ENCODE results near the gene CDKN1C. TPM values are rescaled to one million over a fixed set of nuclear protein-coding genes. Genes with fewer than 3 reads are reported as not detected.

CDKN1C gene
- polyA plus RNA-seq, 3 donors = 121 to 168 (median 144) TPM

DNA sequence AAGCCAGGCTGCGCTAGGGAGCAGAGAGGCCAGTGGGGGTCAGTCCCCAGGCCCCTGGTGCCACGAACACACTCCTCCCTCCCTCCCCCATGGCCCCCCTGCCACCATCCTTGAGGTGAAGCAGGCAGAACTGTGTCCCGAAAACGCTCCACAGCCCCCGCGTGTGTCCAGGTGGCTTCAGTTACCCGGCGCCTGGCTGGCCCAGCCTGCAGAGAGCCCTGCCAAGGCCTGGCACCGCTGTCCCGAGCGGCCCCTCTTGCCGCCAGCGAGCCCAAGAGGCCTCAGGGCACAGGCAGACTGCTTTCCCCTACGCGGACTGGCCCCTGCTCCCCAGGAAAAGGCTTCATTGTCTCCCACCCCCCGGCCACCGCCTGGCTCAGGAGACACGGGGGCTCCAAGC lies 27.7 kb downstream of the CDKN1C start:
- DNase-seq = no peak

DNA sequence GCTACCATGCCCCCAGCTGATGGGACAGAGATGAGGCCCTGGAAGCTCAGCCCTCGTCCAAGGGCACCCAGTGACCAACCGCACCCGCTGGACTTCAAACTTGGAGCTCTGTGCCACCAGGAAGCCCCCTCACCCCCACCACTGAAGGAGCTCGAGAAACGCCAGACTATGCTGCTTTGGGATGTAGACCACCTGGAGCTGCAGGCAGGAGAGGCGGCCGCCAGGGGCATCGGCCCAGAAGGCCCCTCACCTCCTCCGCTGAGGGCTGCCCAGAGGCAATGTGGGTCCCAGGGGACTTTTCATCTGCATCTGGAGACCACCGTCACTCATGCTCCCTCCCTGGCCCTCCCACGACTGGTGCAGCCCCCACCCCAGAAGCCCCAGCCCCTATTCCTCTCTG lies 28.3 kb downstream of the CDKN1C start:
- no peak for DNase-seq

DNA sequence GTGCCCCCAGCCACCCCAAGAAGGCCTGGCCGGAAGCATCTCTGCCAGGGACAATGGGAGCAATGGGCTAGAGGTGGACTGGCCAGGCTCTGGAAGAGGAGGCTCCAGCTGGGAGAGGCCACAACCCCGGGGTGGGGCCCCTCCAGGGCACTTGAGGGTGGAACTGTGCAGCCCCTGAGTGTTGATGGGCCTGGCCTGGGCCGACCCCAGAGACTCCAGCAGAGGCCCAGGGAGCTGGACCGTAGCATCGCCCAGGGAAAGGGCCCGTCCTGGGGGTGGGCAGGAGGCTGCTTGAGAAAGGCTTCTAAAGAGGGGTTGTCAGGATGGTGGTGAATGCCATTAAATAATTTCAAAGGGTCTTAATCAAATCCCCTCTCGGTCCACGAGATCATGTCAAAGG lies 30.4 kb downstream of the CDKN1C start:
- DNase-seq = no peak

DNA sequence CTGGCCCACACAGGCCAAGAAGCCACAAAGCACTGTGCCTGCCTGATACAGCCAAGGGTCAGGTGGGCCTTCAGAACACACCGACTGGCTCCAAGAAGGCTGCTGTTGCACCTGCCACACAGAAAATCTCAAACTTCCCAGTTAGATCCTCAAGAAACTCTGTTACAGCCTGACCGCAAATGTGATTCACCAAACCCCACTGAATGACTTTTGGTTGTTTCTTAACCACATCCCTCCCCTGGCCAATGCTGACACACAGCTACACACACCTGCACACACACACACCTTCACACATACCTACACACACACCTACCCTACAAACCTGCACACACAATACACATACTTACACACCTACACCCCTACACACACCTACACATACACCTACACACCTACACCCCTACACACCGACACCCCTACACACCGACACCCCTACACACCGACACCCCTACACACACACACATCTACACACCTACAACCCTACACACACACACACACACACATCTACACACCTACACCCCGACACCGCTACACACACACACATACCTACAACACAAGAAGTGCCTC lies 31.5 kb downstream of the CDKN1C start:
- DNase-seq = no peak

DNA sequence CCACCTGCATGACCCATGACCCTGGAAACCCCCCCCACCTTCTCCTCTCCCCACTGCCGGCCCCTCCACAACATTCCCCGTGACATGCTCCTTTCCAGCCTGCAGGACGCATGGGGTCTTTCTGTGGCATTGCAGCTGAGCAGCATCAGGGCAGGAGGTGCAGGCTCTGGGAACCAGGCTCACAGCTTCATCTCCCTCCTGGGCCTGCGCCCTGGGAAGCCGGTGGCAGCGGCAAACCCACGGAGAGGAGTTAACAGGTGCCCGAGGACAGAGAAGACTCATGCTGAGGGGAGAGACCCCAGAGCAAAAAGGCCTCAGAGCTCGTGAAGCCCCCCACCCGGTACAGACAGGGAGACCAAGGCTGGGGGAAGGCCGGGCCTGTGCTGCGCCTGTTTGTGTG lies 32.2 kb downstream of the CDKN1C start:
- DNase-seq = no peak

DNA sequence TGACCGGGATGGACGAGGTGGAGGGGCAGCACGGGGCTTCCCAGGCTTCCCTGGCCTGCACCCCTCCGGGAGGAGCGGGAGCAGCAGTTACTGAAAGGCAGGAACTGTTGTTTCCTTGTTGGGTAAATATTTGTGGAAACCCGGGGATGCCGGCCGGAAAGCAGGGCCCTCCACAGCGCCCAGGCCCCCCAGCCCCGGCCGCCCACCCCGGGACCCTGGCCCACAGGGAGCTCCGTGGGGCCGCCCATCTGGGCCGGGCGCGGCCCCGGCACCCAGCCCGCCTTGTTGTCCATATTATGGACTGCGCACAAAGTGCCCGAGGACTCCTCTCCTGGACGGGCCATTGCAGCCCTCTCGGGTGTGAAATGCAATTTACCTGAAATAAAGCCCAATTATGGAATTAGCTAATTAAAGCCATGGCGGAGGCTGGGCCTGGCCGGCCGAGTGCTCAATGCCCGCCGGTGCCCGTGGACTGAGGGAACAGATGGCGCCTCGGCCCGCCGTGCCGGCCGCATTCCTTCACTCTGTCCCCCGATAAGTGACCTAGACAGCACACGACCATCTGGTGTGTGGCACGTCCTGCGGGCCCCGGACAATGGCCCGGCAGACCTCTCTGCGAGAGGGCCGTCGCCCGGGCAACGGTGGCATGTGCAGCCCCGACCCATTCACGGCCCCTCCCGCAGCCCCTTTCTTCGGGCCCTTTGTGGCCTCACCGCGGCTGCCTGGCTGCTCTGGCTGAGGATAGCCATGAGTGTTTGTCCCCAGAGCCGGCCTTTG lies 35.4 kb downstream of the CDKN1C start:
- no peak for DNase-seq

DNA sequence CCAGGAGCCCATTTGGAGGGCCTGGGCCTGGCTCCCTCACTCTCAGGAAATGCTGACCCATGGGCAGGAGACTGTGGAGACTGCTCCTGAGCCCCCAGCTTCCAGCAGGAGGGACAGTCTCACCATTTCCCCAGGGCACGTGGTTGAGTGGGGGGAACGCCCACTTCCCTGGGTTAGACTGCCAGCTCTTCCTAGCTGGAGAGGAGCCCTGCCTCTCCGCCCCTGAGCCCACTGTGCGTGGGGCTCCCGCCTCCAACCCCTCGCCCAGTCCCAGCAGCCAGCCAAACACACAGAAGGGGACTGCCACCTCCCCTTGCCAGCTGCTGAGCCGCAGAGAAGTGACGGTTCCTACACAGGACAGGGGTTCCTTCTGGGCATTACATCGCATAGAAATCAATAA lies 37.1 kb downstream of the CDKN1C start:
- no peak for DNase-seq

DNA sequence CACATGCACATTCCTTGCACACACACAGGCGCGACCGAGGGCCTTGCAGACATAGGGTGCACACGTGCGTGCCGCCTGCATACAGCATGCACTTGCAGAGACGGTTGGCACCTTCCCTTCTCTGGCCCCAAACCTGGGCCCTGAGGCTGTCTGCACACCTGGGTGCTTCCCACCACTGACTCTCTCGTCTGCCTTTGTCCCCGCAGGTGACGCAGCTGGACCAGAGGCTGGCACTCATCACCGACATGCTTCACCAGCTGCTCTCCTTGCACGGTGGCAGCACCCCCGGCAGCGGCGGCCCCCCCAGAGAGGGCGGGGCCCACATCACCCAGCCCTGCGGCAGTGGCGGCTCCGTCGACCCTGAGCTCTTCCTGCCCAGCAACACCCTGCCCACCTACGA lies 38.0 kb downstream of the CDKN1C start:
- no peak for DNase-seq

DNA sequence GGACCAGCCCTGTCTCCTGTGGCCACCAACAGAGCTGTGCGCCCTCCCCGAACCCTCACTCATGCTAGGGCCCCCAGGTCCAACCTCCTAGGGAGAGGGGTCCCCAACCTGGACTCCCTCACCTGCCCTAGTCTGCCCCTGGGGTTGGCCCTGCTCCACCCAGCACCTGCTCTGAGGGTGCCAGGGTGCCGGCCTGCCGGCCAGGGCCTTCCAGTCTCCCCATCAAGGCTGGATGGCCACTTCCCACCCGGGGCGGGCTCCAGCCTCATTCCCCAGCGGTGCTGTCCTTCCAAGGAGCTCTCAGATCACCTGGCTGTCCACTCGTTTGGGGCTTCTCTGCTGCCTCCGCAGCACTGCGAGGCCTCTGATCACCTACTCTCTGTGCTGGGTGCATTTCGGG lies 39.1 kb downstream of the CDKN1C start:
- DNase-seq = no peak

DNA sequence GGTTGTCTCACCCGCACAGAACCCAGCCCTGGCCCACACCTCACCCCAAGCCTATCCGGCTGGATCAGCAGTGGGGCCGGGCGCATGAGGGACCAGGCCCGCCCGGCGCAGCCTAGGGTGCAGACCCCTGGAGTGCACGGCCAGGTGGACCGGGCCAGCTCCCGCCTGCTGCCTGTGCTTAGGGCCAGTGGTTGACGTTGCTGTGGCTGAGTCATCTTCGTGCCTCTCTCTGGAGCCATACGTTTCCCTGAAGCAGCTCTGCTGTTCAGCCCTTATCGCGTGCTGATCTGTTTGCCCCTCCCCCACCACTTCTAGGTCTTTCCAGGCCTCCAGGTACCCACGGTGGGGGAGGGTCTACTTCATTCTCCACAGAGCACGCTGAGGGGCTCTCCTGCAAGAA lies 39.5 kb downstream of the CDKN1C start:
- DNase-seq = no peak

DNA sequence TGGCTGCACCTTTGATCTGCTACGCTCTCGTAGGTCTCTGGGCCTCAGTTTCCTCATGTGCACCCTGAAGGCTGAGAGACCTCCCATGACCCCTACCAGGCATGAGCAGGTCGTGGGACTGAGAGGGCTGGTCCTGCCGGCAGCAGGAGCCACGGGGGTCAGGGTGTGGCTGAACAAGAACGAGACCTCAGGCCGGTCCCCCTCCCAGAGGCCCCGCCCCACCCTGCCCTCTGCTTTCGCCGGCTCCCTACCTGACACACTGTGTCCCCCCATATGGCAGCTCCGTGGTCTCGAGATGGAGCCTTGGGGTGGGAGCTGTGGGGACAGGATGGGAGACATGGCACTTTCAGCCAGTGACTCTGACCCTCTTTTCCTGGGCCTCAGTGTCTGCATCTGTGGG lies 40.6 kb downstream of the CDKN1C start:
- no peak for DNase-seq

DNA sequence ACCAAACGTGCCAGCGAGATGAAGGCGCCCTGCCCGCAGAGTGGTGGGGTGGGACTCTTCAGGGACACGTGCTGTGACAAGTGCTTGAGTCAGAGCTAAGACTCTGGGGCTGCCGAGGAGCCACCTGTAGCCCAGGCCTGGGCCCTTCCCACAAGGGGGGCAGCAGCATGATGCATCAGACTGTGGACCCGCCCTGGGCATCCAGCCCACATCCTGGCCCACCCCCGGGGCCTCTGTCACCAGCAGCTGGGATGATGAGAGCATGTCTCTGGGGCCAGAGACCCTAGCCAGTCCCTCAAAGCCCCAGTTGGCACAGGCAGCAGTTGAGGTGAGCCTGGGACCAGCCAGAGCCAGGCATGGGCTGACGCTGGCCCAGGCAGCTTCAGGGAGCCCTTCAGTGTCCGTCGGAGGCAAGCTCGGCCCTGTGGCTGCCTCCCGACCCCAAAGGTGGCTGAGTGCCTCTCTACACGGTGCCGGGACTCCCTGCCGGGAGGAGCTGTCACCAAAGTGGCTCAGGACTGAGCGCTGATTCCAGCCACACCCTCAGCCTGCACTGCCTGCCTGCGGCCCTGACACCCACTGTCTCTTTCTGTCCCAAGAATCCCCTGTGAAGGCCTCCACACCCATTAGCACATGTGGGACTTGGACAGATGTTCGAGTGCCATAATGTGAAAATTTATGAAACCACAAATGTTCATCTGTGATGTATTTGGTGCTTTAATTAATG lies 41.3 kb downstream of the CDKN1C start:
- no peak for DNase-seq

DNA sequence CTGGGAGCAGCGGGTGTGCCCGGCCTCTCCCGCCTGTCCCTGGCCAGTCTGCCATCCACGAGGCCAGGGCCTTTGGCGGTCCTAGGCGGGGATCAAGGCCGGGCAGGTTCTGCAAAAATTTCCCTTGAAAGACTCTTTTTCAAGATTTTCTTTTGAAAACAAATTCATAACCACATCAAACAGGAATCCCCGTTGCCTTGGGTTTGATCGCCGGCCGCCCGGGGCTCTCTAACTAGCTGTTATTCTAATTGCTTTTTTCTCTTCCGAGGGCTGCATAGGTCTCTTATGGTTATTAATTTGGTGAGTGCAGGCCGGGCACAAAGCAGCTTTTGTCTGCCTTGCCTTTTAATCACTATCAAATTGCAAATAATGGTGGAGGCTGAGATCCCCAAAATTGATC lies 42.0 kb downstream of the CDKN1C start:
- DNase-seq = no peak

DNA sequence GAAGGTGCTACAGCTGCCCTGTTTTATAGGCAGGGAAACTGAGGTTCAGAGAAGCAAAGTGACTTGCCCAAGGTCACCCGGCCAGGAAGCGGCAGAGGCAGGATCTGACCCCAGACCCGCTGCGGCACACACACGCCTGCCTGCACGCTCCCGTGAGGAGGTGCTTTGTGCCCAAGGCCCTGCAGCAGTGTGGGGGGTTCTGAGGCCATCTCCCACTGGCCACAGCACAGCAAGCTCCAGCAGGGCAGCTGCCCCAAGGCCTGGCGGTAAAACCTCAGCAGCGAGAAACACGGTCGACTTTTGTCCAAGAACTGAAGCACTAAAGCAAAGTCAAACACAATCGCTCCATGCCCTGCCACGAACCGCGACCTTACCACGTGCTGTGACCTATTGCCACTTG lies 42.7 kb downstream of the CDKN1C start:
- DNase-seq = no peak

DNA sequence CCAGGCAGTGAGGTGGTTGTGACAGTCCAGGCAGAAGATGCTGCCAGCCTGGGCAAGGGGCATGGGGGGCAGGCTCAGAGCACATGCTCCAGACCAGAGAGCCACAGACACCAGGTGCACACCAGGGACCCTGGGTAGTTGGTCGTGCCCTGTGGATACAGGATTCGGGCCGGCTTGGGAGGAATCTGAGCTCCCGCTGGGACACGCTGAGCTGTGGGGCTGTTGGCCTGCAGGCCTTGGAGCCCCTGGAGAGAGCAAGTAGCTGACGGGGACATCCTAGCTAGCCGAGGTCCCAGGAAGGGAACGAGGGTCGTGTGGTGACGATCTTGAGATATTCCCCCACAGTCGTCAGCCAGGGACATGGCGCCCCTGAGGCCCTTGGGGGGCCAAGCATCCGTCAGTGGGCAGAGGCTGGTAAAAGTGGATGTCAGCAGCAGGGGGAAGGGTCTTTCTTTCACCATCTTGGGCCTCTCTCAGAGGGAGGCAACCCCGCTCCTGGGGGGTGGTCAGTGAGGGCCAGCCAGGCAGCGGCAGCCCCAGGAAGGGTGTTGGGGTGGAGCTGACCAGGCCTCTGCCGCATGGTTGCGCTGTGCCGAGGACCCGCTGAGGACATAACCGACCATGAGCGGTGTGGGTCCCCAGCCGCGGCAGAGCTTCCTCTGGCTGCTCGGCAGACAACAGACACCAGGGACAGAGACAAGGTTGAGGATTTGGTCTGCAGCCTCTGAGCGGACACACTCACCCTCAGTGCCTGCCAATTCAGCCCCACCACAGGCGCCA lies 44.0 kb downstream of the CDKN1C start:
- DNase-seq = no peak

DNA sequence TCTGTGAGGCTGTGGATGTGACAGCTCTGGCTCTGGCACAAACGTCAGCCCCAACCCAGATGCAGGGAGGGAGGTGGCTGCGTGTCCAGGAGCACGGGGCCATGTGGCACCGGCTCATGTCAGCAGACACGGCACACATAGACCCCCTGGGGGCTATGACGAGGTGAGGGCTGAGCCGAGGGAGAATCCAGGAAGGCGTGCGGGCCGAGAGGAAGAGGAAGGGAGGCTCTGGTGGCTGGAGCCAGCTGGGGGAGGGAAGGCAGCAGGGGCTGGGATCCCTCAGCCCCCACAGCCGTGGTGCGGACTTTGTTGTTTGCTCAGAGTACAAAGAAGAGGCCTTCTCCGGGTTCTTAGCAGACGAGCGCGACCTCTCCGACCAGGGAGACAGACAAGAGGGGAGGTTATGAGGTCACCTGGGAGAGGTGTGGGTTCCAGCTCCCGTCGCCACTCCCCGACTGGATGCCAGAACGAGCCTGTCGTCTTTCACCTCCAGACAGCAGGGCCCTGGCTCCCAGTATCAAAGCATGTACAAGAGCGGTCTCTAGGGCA lies 46.1 kb downstream of the CDKN1C start:
- DNase-seq = no peak

DNA sequence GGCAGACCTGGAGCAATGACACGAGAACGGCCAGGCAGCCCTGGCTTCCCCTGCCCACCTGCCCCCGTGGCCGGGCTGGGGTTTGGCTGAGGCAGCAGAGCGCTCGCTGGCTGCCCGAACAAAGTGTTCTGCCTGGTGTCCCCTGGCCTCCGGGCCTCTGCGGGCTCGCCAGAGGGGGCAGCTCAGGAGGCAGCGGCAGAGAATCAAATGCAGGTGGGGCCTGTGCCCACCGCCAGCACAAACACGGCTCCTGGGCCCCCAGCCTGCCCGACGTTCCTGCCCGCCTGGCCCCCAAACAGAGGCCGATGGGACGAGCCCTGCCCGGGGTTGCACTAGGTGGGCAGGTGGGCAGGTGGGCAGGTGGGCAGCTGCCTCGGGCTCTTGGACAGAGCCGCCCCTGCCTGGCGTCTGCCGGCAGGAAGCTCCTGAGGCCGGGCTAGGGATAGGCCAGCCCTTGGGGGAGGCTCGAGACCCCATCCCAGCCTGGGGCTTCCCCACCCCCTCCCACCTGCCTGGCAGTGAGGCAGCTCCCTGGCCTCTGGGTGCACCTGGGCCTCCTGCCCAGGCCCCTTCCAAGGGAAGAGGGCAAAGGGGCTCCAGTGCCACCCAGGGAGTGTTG lies 46.8 kb downstream of the CDKN1C start:
- DNase-seq = no peak

DNA sequence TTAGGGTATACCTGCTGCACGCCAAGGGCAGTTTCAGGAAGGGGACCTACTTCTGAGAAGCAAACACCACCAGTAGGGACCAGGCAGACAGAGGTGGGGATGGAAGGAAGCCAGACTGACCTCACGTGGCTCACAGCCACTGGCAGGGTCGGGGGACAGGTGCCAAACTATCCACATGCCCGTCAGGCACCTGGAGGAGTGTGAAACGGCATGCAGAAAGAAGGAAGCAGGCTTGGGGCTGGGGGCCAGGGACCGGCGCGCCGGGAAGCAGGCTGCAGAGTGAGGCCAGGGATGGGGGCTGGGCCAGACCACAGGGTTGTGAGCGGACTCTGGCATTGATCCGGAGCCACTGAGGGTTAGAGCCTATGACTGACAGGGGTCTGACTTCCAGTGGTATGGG lies 47.5 kb downstream of the CDKN1C start:
- no peak for DNase-seq

DNA sequence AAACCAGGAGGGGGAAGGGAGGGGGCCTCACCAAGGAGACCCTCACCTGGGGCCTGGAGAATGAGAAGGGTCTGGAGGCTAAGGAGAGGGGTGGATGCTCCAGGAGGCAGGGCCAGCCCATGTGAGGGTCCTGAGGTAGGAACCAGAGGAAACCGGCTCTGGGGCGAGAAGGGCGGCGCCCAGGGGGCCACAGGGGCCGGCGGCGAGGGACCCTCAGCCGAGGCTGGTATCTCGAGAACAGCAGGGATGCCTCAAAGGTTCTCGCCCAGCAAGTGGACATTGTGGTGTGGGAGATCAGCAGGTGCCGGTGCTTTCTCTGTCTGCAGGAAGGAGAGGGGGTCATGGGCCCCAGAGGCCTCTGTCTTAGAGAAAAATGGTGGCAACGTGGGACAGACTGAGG lies 47.9 kb downstream of the CDKN1C start:
- DNase-seq = no peak

DNA sequence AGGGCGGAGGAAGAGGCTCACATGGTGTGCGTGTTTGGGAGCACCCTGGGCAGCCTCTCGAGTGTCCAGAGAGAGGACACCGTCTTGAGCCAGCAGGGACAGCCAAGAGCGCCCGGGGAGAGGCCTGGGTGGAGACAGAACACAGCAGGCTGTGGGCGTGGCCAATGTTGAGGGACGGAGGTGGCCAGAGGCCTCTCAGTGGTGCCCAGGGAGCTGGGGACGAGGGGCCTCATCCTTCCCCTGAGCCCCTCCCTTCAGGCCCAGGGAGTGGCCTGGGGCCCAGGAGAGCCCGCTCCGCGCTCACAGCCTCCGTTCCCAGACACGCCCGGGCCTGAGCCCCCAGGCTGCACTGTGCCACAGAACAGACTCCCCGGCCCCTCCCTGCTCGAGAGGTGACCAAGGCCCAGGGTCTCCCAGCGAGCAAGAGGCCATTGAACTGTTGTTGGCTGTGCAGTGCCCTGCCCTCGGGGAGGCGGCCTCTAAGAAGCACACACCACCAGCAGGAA lies 48.4 kb downstream of the CDKN1C start:
- DNase-seq = peak; percentile 87

DNA sequence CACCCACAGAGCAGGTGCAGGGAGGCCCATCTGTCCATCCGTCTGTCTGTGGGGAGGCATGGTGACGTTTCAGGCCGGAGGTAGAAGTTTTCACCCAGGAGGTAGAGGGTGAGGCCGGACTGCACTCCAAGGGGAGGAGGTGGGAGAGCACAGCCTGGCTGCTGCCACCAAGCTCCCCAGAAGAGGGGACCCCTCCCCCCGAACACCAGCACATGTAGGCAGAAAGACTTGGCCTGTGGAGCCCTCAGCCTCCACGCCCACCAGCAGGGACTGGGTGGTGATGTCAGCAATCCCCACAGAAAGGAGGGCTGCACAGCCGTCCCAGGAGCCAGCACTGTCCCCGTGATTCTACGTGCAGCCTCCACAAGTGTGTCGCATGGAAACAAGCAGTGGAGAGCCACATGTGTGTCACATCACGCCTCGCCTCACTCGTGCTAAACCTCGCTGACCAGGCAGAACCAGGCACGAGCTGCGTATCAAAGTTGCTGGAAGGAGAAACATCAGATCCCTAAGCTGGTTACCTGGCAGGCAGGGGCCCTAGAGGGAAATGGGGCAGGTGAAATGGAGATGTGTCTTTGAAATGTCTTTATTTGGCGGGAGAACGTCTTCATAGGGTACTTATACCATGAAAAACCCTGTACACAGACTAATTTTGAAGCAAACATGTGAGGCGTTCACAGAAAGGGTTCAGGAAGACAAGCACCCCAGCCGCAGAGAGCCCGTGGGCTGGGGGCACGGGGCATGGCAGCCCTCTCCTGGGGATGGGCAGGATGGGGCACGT lies 49.1 kb downstream of the CDKN1C start:
- DNase-seq = no peak

Data from renal pelvis (tissue), 4 donors.